GM12801 (cell line): ENCODE results near the gene MDFI.

Source experiments
- CTCF ChIP-seq: IDR thresholded peaks from one replicate; pipeline ENCODE4 v1.5.1; 2011; ENCODE audit warnings: control low read depth; ENCODE audit not compliant: insufficient read length; ENCODE audit errors: extremely low read depth

MDFI gene

GRCh38 chr6:41626917-41627316, 11.4 kb upstream of the MDFI start:
- TF ChIP-seq CTCF: no peak

GRCh38 chr6:41629128-41629527, 9.1 kb upstream of the MDFI start:
- no peak for TF ChIP-seq CTCF

GRCh38 chr6:41630069-41630468, 8.2 kb upstream of the MDFI start:
- no peak for TF ChIP-seq CTCF

- TF ChIP-seq CTCF: no peak
Measured at GRCh38 chr6:41630946-41631345, 7.3 kb upstream of the MDFI start.

- TF ChIP-seq CTCF: no peak
Measured at GRCh38 chr6:41633056-41633634, 5.1 kb upstream of the MDFI start.

- no peak for TF ChIP-seq CTCF
Measured at GRCh38 chr6:41634657-41635056, 3.6 kb upstream of the MDFI start.

GRCh38 chr6:41635365-41635764, 2.9 kb upstream of the MDFI start:
- TF ChIP-seq CTCF: no peak

- TF ChIP-seq CTCF: no peak
Measured at GRCh38 chr6:41636833-41637193, 1.5 kb upstream of the MDFI start.
